Gastroesophageal sphincter (tissue), 4 donors: ENCODE measurements around the gene SLC43A1. TPM values are rescaled to one million over a fixed set of nuclear protein-coding genes. Genes with fewer than 3 reads are reported as not detected.

Experiments
- ATAC-seq: fragments of 150-250 bp; one replicate; pipeline ENCODE4 v1.9.1; 2016; ENCODE audit warnings: mild to moderate bottlenecking, moderate library complexity
- H3K27ac ChIP-seq, 4 donors: fragments of 200-600 bp; sonication (generic) in 3 of 4; 1 replicate in 3 of 4; 2 replicates in 1 of 4; pipeline ENCODE4 v1.5.1; 2016 to 2019
- H3K27me3 ChIP-seq: fragments of 200-600 bp; sonication (generic); one replicate; pipeline ENCODE4 v1.5.1; 2019
- H3K36me3 ChIP-seq, 2 donors: fragments of 200-600 bp; sonication (generic); one replicate each; pipeline ENCODE4 v1.5.1; 2019; ENCODE audit warnings: control low read depth in 1 of 2
- H3K4me1 ChIP-seq, 3 donors: fragments of 200-600 bp; sonication (generic); 1 replicate in 2 of 3; 2 replicates in 1 of 3; pipeline ENCODE4 v1.5.1; 2016 to 2019; ENCODE audit warnings: control low read depth in 2 of 3
- H3K4me3 ChIP-seq, 2 donors: fragments of 200-600 bp; sonication (generic); one replicate each; pipeline ENCODE4 v1.5.1; 2019; ENCODE audit warnings: mild to moderate bottlenecking in 1 of 2, moderate library complexity in 1 of 2
- H3K9me3 ChIP-seq, 3 donors: fragments of 200-600 bp; sonication (generic); one replicate each; pipeline ENCODE4 v1.5.1; 2017 to 2019; ENCODE audit warnings: control low read depth in 2 of 3
- EP300 ChIP-seq: sonication (generic); formaldehyde crosslinking; IDR thresholded peaks from one replicate; pipeline ENCODE4 v1.6.1; 2017; ENCODE audit warnings: antibody characterized with exemption, mild to moderate bottlenecking
- POLR2A ChIP-seq, 2 donors: fragments of 450-650 bp; IDR thresholded peaks; one replicate each; pipeline ENCODE4 v1.6.1; 2017; ENCODE audit warnings: antibody characterized with exemption in 2 of 2, mild to moderate bottlenecking in 2 of 2, moderate library complexity in 1 of 2
- POLR2AphosphoS5 ChIP-seq: sonication (generic); formaldehyde crosslinking; IDR thresholded peaks from one replicate; pipeline ENCODE4 v1.6.1; 2017; ENCODE audit warnings: antibody characterized with exemption
- WGBS, 2 donors: methylation state at CpG; one replicate each; pipeline ENCODE4 v1.1.5; 2018; ENCODE audit warnings: low coverage in 1 of 2; 5-methylcytosine and 5-hydroxymethylcytosine counted together
- total RNA-seq, 4 donors: library from RNA; depleted of rRNA; stranded (reverse); fragments of >200 nt; gene quantifications; one replicate each; pipeline ENCODE4 v1.1.0, GENCODE V29; 2016
- TF ChIP-seq, protein P1 (sequence below), 4 experiments: fragments of 200-600 bp in 2 of 4; fragments of 450-650 bp in 2 of 4; sonication (generic) in 1 of 4; IDR thresholded peaks; one replicate each; pipeline ENCODE4 v1.5.1; 2017 to 2019; ENCODE audit warnings: antibody characterized with exemption in 4 of 4, mild to moderate bottlenecking in 2 of 4, moderate library complexity in 2 of 4

The SLC43A1 gene
- total RNA-seq, 4 donors from 2014 or later, result 14.8 to 36.6 (median 19.7) TPM

DNA sequence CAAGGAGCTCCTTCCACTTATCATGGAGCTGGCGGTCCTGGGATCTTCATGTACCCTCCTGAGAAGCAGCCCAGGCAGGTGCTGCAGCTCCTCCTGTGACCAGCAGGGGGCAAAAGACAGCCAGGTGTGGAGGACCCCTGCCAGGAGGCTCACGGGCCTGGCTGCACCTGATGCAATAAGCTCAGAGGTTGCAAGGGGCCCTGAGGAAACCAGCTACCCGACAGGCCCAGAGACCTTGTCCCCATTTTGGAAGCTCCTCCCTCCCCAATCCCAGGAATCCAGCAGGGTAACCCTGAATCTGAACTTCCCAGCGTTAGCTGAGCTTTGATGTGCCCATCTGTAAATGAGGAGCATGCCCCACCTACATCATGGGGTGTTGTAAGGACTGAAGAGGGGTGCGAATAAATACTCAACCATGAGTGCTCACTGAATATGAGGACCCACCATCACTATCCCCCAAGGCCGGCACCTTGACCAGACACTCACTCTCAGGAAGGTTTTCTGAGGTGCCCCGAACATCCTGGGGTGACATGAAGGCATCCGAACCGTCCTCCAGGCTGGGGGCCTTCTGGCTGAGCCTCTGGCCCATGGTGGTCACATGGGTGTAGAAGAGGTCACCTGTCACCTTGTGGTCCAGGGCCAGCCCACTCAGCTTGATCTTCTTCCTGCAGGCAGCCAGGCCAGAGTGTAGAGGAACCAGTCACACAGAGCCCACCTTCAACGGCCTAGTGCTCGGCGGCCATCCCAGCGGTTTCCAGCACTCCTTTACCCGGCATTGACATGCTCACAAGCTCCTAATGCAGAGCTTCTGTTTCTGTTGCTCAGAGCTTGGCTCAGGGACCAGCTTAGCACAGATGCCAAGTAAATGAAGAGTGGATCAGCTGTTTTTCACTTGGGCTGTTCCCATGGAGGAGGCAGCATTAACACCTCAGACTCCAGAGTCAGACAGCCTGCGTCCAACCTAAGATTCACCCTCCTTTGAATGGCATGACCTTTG is 21.7 kb downstream of the SLC43A1 start:
- Histone ChIP-seq H3K9me3 (no peaks in the 10 kb centered on the region), H3K36me3 (peaks cover 0 to 77% of the 10 kb centered on the region in 2 donors), H3K27ac (no peak overlapping the region), H3K27me3 (no peaks in the 10 kb centered on the region), H3K4me3 (no peak overlapping the region), H3K4me1 (peaks cover 0 to 10% (median under 1%) of the 10 kb centered on the region in 3 donors)
- peak; percentile 50 for ATAC-seq
- 51 to 60% methylated on average over 2 to 6 of the region's 15 CpGs for WGBS, 2 donors
- TF ChIP-seq EP300 (no peak), POLR2AphosphoS5 (no peak), POLR2A (IDR thresholded peaks at IDR 0.05) (no peak)
- TF ChIP-seq, protein P1, sequence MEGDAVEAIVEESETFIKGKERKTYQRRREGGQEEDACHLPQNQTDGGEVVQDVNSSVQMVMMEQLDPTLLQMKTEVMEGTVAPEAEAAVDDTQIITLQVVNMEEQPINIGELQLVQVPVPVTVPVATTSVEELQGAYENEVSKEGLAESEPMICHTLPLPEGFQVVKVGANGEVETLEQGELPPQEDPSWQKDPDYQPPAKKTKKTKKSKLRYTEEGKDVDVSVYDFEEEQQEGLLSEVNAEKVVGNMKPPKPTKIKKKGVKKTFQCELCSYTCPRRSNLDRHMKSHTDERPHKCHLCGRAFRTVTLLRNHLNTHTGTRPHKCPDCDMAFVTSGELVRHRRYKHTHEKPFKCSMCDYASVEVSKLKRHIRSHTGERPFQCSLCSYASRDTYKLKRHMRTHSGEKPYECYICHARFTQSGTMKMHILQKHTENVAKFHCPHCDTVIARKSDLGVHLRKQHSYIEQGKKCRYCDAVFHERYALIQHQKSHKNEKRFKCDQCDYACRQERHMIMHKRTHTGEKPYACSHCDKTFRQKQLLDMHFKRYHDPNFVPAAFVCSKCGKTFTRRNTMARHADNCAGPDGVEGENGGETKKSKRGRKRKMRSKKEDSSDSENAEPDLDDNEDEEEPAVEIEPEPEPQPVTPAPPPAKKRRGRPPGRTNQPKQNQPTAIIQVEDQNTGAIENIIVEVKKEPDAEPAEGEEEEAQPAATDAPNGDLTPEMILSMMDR (IDR thresholded peaks at IDR 0.05), result peak in 3 of 4 experiments; percentile 78 to 94 (median 81)

DNA sequence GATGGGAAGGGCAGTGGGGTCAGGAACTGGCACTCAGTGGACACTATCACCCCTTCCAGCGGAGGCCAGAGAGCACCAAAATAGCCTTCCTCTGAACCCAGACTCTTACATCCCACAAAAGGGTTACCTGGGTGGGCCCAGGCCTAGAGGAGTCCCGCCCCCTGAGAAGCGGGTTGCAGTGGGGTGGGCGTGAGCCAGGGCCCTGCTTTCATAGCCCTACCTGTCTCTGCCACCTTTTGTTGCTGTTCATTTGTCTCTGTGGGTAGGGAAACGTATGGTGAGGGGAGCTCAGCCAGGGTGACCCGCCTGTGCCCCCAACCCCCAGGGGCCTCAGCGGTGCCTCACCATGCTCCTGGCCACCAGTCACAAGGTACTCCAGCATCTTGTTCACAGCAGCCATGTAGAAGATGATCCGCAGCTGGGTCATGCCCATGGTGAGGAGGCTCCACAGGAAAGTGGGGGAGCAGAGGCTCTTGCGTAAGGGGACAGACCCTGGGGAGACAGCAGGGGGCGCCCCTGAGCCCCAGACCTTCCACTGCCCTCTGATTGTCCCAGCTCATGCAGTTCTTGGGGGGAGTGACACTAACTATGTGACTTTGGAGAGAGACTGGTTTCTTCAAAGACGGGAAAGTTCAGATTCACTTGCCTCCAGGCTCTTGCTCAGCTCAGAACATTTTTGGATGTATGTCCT is 24.0 kb downstream of the SLC43A1 start:
- H3K27ac ChIP-seq, result no peak overlapping the region
- no peaks in the 10 kb centered on the region for H3K27me3 ChIP-seq
- H3K36me3 ChIP-seq, result peaks cover 0 to 87% of the 10 kb centered on the region in 2 donors
- H3K4me1 ChIP-seq, result no peaks in the 10 kb centered on the region
- H3K9me3 ChIP-seq, result no peaks in the 10 kb centered on the region
- no peak overlapping the region for H3K4me3 ChIP-seq
- WGBS, 2 donors, result 40 to 78% methylated on average over 3 of the region's 11 CpGs
- peak; percentile 32 for ATAC-seq
- no peak for TF ChIP-seq EP300
- TF ChIP-seq POLR2A (IDR thresholded peaks at IDR 0.05), result no peak
- TF ChIP-seq, protein P1 (IDR thresholded peaks at IDR 0.05), result peak in 3 of 4 experiments; percentile 43 to 67 (median 51)
- TF ChIP-seq POLR2AphosphoS5, result no peak

DNA sequence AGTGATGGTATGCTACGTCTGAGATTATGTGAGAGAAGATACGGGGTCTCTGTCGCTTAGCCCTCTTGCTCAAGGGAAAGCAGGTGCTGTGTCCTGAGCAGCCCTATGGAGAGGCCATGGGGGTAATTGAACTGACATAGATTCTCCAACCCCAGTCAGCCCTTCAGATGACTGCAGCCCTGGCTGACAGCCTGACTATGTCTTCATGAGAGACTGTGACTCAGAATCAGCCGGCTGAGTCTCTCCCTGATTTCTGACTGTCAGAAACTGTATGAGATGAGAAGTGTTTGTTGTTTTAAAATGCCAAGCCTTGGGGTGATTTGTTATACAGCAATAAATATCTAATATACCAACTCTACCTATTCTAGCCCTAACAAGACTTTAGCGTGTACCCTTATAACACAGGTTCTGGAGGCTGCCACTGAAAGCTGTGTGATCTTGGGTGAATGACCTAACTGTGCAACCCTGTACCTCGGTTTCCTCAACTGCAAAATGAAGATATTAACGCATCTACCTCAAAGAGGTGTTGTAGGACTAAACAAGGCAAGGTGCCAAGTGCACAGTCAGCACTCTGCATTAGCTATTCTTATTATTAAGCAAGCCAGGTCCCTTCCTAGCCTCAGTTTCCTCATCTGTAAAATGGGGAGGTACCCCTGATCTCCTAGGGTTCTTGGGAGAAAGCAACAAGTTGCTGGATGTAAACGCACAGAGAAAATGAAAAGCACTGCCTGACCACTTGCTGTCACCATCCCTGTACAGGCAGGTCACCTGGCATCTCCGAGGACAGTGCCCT is 24.9 kb downstream of the SLC43A1 start:
- no peak for ATAC-seq
- WGBS, 2 donors, result 92 to 100% methylated on average over 3 to 6 of the region's 9 CpGs
- Histone ChIP-seq H3K9me3 (no peaks in the 10 kb centered on the region), H3K27me3 (no peaks in the 10 kb centered on the region), H3K4me1 (no peaks in the 10 kb centered on the region), H3K36me3 (peaks cover 0 to 86% of the 10 kb centered on the region in 2 donors), H3K27ac (no peak overlapping the region), H3K4me3 (no peak overlapping the region)
- TF ChIP-seq, protein P1 (IDR thresholded peaks at IDR 0.05), result no peak
- TF ChIP-seq EP300, result no peak
- no peak for TF ChIP-seq POLR2A (IDR thresholded peaks at IDR 0.05)
- TF ChIP-seq POLR2AphosphoS5, result no peak

DNA sequence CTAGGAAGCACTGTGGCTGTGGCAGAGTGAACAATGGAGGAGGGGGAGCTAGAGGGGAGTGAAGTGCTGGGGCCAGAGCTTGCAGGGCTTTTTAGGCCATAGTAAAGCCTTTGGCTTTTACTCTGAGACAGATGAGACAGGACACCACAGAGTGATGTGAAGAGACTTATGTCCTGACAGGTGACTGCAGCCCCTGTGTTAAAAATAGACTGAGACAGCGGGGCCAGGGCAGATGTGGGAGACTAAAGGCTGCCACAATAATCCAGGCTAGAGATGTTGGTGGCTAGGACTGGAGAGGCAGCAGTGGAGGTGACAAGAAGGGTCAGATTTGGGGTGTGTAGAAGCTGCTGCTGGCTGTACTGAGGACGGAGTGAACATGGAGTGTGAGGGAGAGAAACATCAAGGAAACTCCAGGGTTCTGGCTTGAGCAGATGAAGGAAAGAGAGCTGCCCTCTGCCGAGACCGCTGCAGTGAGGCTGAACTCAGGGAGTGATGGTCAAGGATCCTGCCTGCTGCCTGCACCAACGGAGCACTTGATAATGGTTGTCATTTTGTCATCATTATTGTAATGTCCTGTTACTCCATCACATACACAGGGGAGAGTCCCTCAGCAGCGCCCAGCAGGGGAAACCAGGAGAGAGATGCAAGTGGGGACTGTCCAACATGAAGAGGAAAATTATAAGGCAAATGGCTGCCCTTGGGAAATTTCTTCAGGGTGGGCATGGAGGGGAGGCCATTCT is 27.4 kb downstream of the SLC43A1 start:
- Histone ChIP-seq H3K9me3 (no peaks in the 10 kb centered on the region), H3K27ac (no peak overlapping the region), H3K36me3 (peaks cover 3 to 89% of the 10 kb centered on the region in 2 donors), H3K4me3 (no peak overlapping the region), H3K27me3 (peaks cover 14% of the 10 kb centered on the region), H3K4me1 (peaks cover 0 to 8% (median 3%) of the 10 kb centered on the region in 3 donors)
- 73 to 89% methylated on average over 4 to 5 of the region's 6 CpGs for WGBS, 2 donors
- no peak for ATAC-seq
- no peak for TF ChIP-seq POLR2AphosphoS5
- TF ChIP-seq POLR2A (IDR thresholded peaks at IDR 0.05), result no peak
- TF ChIP-seq, protein P1 (IDR thresholded peaks at IDR 0.05), result no peak
- no peak for TF ChIP-seq EP300
